Astrocyte (in vitro differentiated cells and primary cell): ENCODE measurements around the gene GPC5. TPM values are rescaled to one million over a fixed set of nuclear protein-coding genes. Genes with fewer than 3 reads are reported as not detected.

Experiments
- DNase-seq: peaks from one replicate; pipeline ENCODE4 v3.0.0-alpha.2; 2010; ENCODE audit warnings: low read depth
- FAIRE-seq: peaks from 2 replicates; lab custom pipeline; 2011; peaks lifted over from hg19 to GRCh38; lab: Jason Lieb, UNC
- H2AFZ ChIP-seq: 2 replicates; pipeline ENCODE4 v1.6.0; 2012; ENCODE audit warnings: low read depth, low read length, inconsistent platforms
- H3K27ac ChIP-seq: 2 replicates; pipeline ENCODE4 v1.5.1; 2011; ENCODE audit warnings: low read depth, low read length, inconsistent platforms
- H3K27me3 ChIP-seq: 2 replicates; pipeline ENCODE4 v1.6.0; 2011; ENCODE audit warnings: low read length, inconsistent platforms; ENCODE audit not compliant: insufficient read depth
- H3K36me3 ChIP-seq: 2 replicates; pipeline ENCODE4 v1.5.1; 2011; ENCODE audit warnings: low read length, inconsistent platforms; ENCODE audit not compliant: insufficient read depth
- H3K4me1 ChIP-seq: 2 replicates; pipeline ENCODE4 v1.5.1; 2011; ENCODE audit warnings: low read length, inconsistent platforms; ENCODE audit not compliant: insufficient read depth
- H3K4me2 ChIP-seq: 2 replicates; pipeline ENCODE4 v1.6.0; 2012; ENCODE audit warnings: low read length, inconsistent platforms
- H3K4me3 ChIP-seq: 2 replicates; pipeline ENCODE4 v1.5.1; 2011; ENCODE audit warnings: low read depth, mild to moderate bottlenecking, low read length, inconsistent platforms; ENCODE audit not compliant: insufficient read depth
- H3K79me2 ChIP-seq: 2 replicates; pipeline ENCODE4 v1.6.0; 2012; ENCODE audit warnings: mild to moderate bottlenecking, low read length, inconsistent platforms; ENCODE audit not compliant: insufficient read depth
- H3K9ac ChIP-seq: 2 replicates; pipeline ENCODE4 v1.6.0; 2012; ENCODE audit warnings: mild to moderate bottlenecking, low read length, inconsistent platforms
- H3K9me3 ChIP-seq: 2 replicates; pipeline ENCODE4 v1.5.1; 2012; ENCODE audit warnings: low read depth, mild to moderate bottlenecking, low read length, inconsistent platforms; ENCODE audit not compliant: insufficient read depth
- H4K20me1 ChIP-seq: 2 replicates; pipeline ENCODE4 v1.6.0; 2012; ENCODE audit warnings: low read length, inconsistent platforms; ENCODE audit not compliant: insufficient read depth
- H3K27ac Mint-ChIP-seq: one replicate; pipeline ENCODE4 v1.8.0; 2021; ENCODE audit warnings: mild to moderate bottlenecking, mixed read lengths; ENCODE audit not compliant: unreplicated experiment
- H3K27me3 Mint-ChIP-seq: one replicate; pipeline ENCODE4 v1.8.0; 2021; ENCODE audit warnings: low read depth, mixed read lengths; ENCODE audit not compliant: unreplicated experiment
- H3K36me3 Mint-ChIP-seq: one replicate; pipeline ENCODE4 v1.8.0; 2021; ENCODE audit warnings: low read depth, mixed read lengths; ENCODE audit not compliant: unreplicated experiment
- H3K4me1 Mint-ChIP-seq: one replicate; pipeline ENCODE4 v1.8.0; 2021; ENCODE audit warnings: low read depth, mixed read lengths; ENCODE audit not compliant: unreplicated experiment
- H3K4me3 Mint-ChIP-seq: one replicate; pipeline ENCODE4 v1.8.0; 2021; ENCODE audit warnings: mild to moderate bottlenecking, moderate library complexity, mixed read lengths; ENCODE audit not compliant: unreplicated experiment
- H3K9me3 Mint-ChIP-seq: one replicate; pipeline ENCODE4 v1.8.0; 2021; ENCODE audit warnings: mild to moderate bottlenecking, mixed read lengths; ENCODE audit not compliant: unreplicated experiment
- CTCF ChIP-seq: IDR thresholded peaks from 2 replicates; pipeline ENCODE4 v1.5.1; 2011; ENCODE audit warnings: low read depth, mild to moderate bottlenecking, inconsistent platforms, low read length, moderate library complexity; ENCODE audit not compliant: insufficient read depth
- EZH2 ChIP-seq: IDR thresholded peaks from 2 replicates; pipeline ENCODE4 v1.6.1; 2012; ENCODE audit warnings: mild to moderate bottlenecking, low read length, inconsistent platforms; ENCODE audit not compliant: insufficient read depth
- total RNA-seq: library from RNA; stranded (reverse); gene quantifications from 2 replicates; pipeline ENCODE4 v1.2.1, GENCODE V29; 2021

The GPC5 gene
- total RNA-seq, 1 donor from 2014 or later: 1.1 TPM

GRCh38 chr13:91383836-91384235, 14.6 kb upstream of the GPC5 start:
- Histone ChIP-seq H3K36me3 (no peaks in the 10 kb centered on the region), H3K9ac (no peak overlapping the region), H3K27ac (no peak overlapping the region), H3K4me2 (no peak overlapping the region), H3K79me2 (no peaks in the 10 kb centered on the region), H2AFZ (no peak overlapping the region), H3K9me3 (no peaks in the 10 kb centered on the region), H3K27me3 (no peaks in the 10 kb centered on the region), H3K4me1 (no peaks in the 10 kb centered on the region), H3K4me3 (no peak overlapping the region), H4K20me1 (no peaks in the 10 kb centered on the region)
- no peaks in the 10 kb centered on the region for H3K27me3 Mint-ChIP-seq
- H3K9me3 Mint-ChIP-seq: no peaks in the 10 kb centered on the region
- H3K4me3 Mint-ChIP-seq: no peak overlapping the region
- TF ChIP-seq CTCF (no peak), EZH2 (no peak)
- H3K36me3 Mint-ChIP-seq: no peaks in the 10 kb centered on the region
- no peak for FAIRE-seq
- no peak overlapping the region for H3K27ac Mint-ChIP-seq
- H3K4me1 Mint-ChIP-seq: no peaks in the 10 kb centered on the region
- DNase-seq: no peak

- Mint-ChIP-seq H3K36me3 (no peaks in the 10 kb centered on the region), H3K27me3 (no peaks in the 10 kb centered on the region), H3K9me3 (no peaks in the 10 kb centered on the region), H3K4me3 (no peak overlapping the region), H3K4me1 (no peaks in the 10 kb centered on the region), H3K27ac (no peak overlapping the region)
- no peaks in the 10 kb centered on the region for H3K27me3 ChIP-seq
- no peaks in the 10 kb centered on the region for H3K9me3 ChIP-seq
- FAIRE-seq: no peak
- no peak for DNase-seq
- H3K27ac ChIP-seq: no peak overlapping the region
- H3K79me2 ChIP-seq: no peaks in the 10 kb centered on the region
- no peak overlapping the region for H2AFZ ChIP-seq
- no peaks in the 10 kb centered on the region for H4K20me1 ChIP-seq
- H3K36me3 ChIP-seq: no peaks in the 10 kb centered on the region
- H3K4me1 ChIP-seq: no peaks in the 10 kb centered on the region
- no peak overlapping the region for H3K4me3 ChIP-seq
- H3K4me2 ChIP-seq: no peak overlapping the region
- TF ChIP-seq EZH2 (no peak), CTCF (no peak)
- H3K9ac ChIP-seq: no peak overlapping the region
Observed at GRCh38 chr13:91384896-91385295, 13.5 kb upstream of the GPC5 start.

GRCh38 chr13:91389186-91389585, 9.2 kb upstream of the GPC5 start:
- H3K79me2 ChIP-seq: no peaks in the 10 kb centered on the region
- Mint-ChIP-seq H3K4me3 (no peak overlapping the region), H3K27me3 (peaks cover 5% of the 10 kb centered on the region), H3K27ac (no peak overlapping the region), H3K9me3 (no peaks in the 10 kb centered on the region), H3K36me3 (no peaks in the 10 kb centered on the region), H3K4me1 (no peaks in the 10 kb centered on the region)
- H3K9me3 ChIP-seq: no peaks in the 10 kb centered on the region
- no peak overlapping the region for H3K9ac ChIP-seq
- no peaks in the 10 kb centered on the region for H3K27me3 ChIP-seq
- no peak overlapping the region for H2AFZ ChIP-seq
- no peaks in the 10 kb centered on the region for H3K36me3 ChIP-seq
- H4K20me1 ChIP-seq: no peaks in the 10 kb centered on the region
- H3K27ac ChIP-seq: no peak overlapping the region
- DNase-seq: no peak
- TF ChIP-seq EZH2: no peak
- TF ChIP-seq CTCF: no peak
- no peak overlapping the region for H3K4me2 ChIP-seq
- H3K4me3 ChIP-seq: no peak overlapping the region
- no peaks in the 10 kb centered on the region for H3K4me1 ChIP-seq
- no peak for FAIRE-seq
